ENCODE data around the gene ZNF638. TPM values are rescaled to one million over a fixed set of nuclear protein-coding genes. Genes with fewer than 3 reads are reported as not detected.
"Not testable (repeated sequence)": the region's sequence is repeated elsewhere in the genome, so short reads cannot be mapped to it uniquely, and the experiment has no call there.

The ZNF638 gene
- total and polyA plus RNA-seq, 2 of the 4 experiments (the other 2 are of a cell fraction): 46.4 to 129 TPM

- H3K27ac ChIP-seq (ENCODE audit: insufficient read depth, low read length); H2BK20ac ChIP-seq (ENCODE audit: low read depth, low read length); H2BK15ac ChIP-seq (ENCODE audit: low read depth, low read length); H4K5ac ChIP-seq (ENCODE audit: low read depth, low read length); in situ Hi-C loops (cut with MboI; ENCODE audit: low sequenced_read_pairs); H2AK5ac ChIP-seq (ENCODE audit: low read depth, low read length); H2AK9ac ChIP-seq (replicated peaks; ENCODE audit: low read depth, low read length, poor library complexity); H3K27me3 ChIP-seq (ENCODE audit: control insufficient read depth, insufficient read depth, low read length); H3K56ac ChIP-seq (ENCODE audit: extremely low read depth, insufficient read depth, low read length); ATAC-seq (ENCODE audit: low read depth); H3K36me3 ChIP-seq (ENCODE audit: control insufficient read depth, insufficient read depth, low read length); H3K23ac ChIP-seq (ENCODE audit: low read depth, low read length); H3K9ac ChIP-seq (ENCODE audit: low read depth, low read length); H3K9me1 ChIP-seq (ENCODE audit: insufficient read depth, low read length); H3K4ac ChIP-seq (ENCODE audit: low read depth, low read length); H2BK120ac ChIP-seq (ENCODE audit: low read depth, low read length); DNase-seq; H4K91ac ChIP-seq (ENCODE audit: insufficient read depth, low read depth, low read length); H2BK5ac ChIP-seq (ENCODE audit: low read depth, low read length, poor library complexity, severe bottlenecking); H3K9me3 ChIP-seq (ENCODE audit: control insufficient read depth, insufficient read depth, low read length); BruUV-seq (replicated peaks); dilution Hi-C loops (cut with HindIII; ENCODE audit: low sequenced_read_pairs, unreplicated experiment); H3K18ac ChIP-seq (ENCODE audit: low read depth, low read length); H3K14ac ChIP-seq (replicated peaks; ENCODE audit: low read depth, low read length); H3K4me1 ChIP-seq (ENCODE audit: control insufficient read depth, insufficient read depth, low read length): not testable (repeated sequence)
- Histone ChIP-seq H3K4me3 (ENCODE audit: insufficient read depth, low read depth, low read length) (peak overlapping the region; percentile 31; the same call in 1 of the 2 replicates), H4K8ac (ENCODE audit: low read depth in 2 of 2, low read length in 2 of 2) (peak overlapping the region in 1 of 2 experiments; percentile 38; a peak in 2 of 4 replicates), H3K4me2 (ENCODE audit: low read depth, low read length) (peak overlapping the region; percentile 68), H2AFZ (replicated peaks; ENCODE audit: low read length, poor library complexity) (peak overlapping the region; percentile 99), H3K79me1 (ENCODE audit: low read depth in 1 of 2, low read length in 2 of 2) (peaks cover 9 to 23% of the 10 kb centered on the region in 2 experiments; a peak in 2 of 4 replicates), H4K20me1 (ENCODE audit: insufficient read depth, low read length) (peaks cover 23% of the 10 kb centered on the region)
- no CpG with 5 or more reads among the region's 9 CpGs for WGBS, 2 experiments (ENCODE audit: extremely low coverage in 2 of 2, insufficient read length in 1 of 2)
- intact Hi-C loops (cut with micrococcal nuclease): loop anchor here (10.0 kb wide), 1 partner anchor 196 kb away; the partner anchor contains the start of genes MCEE and MPHOSPH10
- ChIA-PET CTCF (interaction anchor here (0.7 to 3.8 kb wide), 10 partner anchors 9 to 818 kb away, joined by 3 to 24 read pairs (median 4); no protein-coding TSS in a partner anchor), POLR2A (ENCODE audit: unreplicated experiment) (interaction anchor here (0.5 to 0.7 kb wide), 2 partner anchors 16 to 699 kb away, joined by 3 to 15 read pairs; no protein-coding TSS in a partner anchor)
These were observed 326 bp upstream of the ZNF638 start for GRCh38 chr2:71331331-71331580.

Measured in IMR-90 (cell line).